HG02852 (cell line): ENCODE data around the gene WDR93.
"Not testable (repeated sequence)": the region's sequence is repeated elsewhere in the genome, so short reads cannot be mapped to it uniquely, and the experiment has no call there.

Experiments
- ATAC-seq: cut with Tn5 transposase; IDR thresholded peaks from one replicate; pipeline ENCODE4 v1.9.1; 2021; ENCODE audit warnings: mild to moderate bottlenecking, moderate library complexity; ENCODE audit not compliant: unreplicated experiment

Gene WDR93

GRCh38 chr15:89785774-89786140, 95.1 kb downstream of the WDR93 start:
- ATAC-seq, result no peak

DNA sequence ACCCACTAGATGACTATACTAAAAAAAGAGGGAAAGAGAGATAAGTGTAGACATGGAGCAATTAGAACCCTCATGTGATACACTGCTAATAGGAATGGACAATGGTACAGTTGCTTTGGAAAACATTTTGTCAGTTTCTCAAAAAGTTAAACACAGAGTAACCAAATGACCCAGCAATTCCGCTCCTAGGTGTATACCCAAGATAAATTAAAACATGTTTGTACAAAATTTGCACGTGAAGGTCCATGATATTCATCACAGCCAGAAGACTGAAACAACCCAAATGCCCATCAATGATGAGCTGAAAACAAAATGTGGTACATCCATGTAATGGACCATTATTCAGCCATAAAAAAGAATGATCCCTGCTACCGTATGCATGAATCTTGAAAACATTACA, 97.3 kb downstream of the WDR93 start:
- no peak for ATAC-seq

DNA sequence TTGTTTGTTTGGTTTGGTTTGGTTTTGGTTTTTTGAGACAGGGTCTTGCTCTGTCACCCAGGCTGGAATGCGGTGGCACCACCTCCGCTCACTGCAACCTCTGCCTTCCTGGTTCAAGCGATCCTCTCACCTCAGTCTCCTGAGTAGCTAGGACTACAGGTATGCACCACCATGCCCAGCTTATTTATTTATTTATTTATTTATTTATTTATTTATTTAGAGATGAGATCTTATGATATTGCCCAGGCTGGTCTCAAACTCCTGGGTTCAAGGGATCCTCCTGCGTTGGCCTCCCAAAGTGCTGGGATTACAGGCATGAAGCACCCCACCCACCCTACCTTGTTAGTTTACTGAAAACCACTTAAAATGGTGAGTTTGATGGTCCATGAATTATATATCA, 98.0 kb downstream of the WDR93 start:
- not testable (repeated sequence) for ATAC-seq

- no peak for ATAC-seq
Observed at GRCh38 chr15:89790206-89790605, 99.6 kb downstream of the WDR93 start.

DNA sequence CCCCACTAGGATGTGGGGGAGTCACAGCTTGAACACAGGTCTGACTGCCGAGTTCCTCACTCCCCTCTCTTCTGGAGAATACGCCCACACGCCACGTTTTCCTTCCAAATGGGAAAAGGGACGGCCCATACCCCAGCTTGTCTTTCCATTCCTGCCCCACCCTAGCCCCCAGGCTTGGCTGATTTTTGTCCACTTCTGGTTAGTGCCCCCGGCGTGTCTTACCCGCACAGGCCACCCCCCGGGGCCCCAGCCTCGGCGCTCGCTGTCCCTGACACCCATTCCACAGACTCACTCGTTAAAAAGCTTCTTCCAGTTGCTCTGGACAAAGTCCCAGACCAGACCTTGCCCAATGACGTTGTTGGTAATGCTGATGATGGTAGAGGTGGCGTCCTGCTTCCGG, 100.0 kb downstream of the WDR93 start:
- ATAC-seq, result no peak

DNA sequence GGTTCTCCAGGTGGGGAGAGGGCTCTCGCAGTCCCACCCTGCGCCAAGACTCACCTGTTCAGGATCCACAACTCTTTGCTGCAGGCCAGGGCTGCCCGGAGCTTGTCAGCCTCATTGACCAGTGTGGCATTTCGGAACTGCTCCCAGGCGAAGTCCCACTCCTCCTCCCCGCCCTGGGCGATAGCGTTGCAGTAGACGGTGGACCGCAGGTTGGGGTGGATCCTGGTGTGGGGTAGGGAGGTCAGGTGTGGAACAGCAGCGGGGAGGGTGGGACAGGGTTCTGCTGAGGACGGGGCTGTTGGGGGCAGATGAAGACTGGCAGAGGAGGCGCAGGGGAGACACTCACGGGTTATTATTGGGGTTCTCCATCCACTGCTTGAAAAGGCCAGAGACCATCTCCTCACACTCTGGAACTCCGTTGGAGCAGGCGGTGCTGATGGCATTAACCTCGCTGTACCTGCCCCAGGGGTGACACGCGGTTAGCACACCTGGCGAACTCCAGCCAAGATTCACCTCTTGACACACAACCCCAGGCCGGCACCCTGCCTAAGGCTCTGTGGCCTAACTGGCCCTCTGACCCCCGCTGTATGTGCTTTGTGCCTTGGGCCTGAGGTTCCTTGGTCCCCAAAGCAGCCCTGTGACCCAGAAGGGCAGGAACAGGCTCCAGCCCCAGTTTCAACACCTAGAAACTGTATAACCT, 101.6 kb downstream of the WDR93 start:
- no peak for ATAC-seq
